Measurements from ENCODE around the gene KTN1.

- TF ChIP-seq ARNTL (CRISPR knock-in tag; IDR thresholded peaks at IDR 0.05; ENCODE audit: borderline replicate concordance, low read depth) (no peak), PATZ1 (CRISPR knock-in tag; IDR thresholded peaks at IDR 0.05; ENCODE audit: borderline replicate concordance) (no peak), ZC3H10 (CRISPR knock-in tag; IDR thresholded peaks at IDR 0.05) (no peak), ZFP30 (CRISPR knock-in tag; IDR thresholded peaks at IDR 0.05) (no peak), RARB (CRISPR knock-in tag; IDR thresholded peaks at IDR 0.05) (no peak), ISL1 (CRISPR knock-in tag; IDR thresholded peaks at IDR 0.05) (no peak), ZNF565 (CRISPR knock-in tag; conservative IDR thresholded peaks at IDR 0.05; ENCODE audit: low read depth) (no peak), ZFP3 (CRISPR knock-in tag; IDR thresholded peaks at IDR 0.05) (no peak), GLIS3 (CRISPR knock-in tag; IDR thresholded peaks at IDR 0.05) (no peak), CSRNP3 (CRISPR knock-in tag; IDR thresholded peaks at IDR 0.05) (no peak), ZNF70 (CRISPR knock-in tag; IDR thresholded peaks at IDR 0.05) (no peak), CSDC2 (CRISPR knock-in tag; IDR thresholded peaks at IDR 0.05) (no peak), BACH2 (CRISPR knock-in tag; IDR thresholded peaks at IDR 0.05; ENCODE audit: borderline replicate concordance) (no peak), CREB5 (CRISPR knock-in tag; IDR thresholded peaks at IDR 0.05; ENCODE audit: low read depth) (no peak)
Measured at GRCh38 chr14:55562135-55562534, 17.9 kb upstream of the KTN1 start.
